K562 (cell line): ENCODE data around the gene CACNA1C. TPM values are rescaled to one million over a fixed set of nuclear protein-coding genes. Genes with fewer than 3 reads are reported as not detected.

ENCODE experiments used
- ATAC-seq: fragments of 200-7000 bp; cut with Tn5 transposase; 3 replicates; pipeline ENCODE4 v1.9.1; 2020; ENCODE audit warnings: moderate library complexity
- BruUV-seq: library from RNA; stranded (reverse); fragments of 400-500 nt; replicated peaks from 2 replicates; lab custom pipeline; 2021; lab: Mats Ljungman, UMichigan
- CTCF ChIA-PET: fragments of 300-600 bp; formaldehyde crosslinking; extraction: SDS; loops from one replicate; lab custom pipeline; 2021; ENCODE audit warnings: low intra/inter-chr PET ratio; lab: Yijun Ruan, JAX
- POLR2A ChIA-PET: fragments of 300-600, 350-650 bp; sonication (Branson Sonifier 250); formaldehyde crosslinking; extraction: SDS; loops from one replicate; lab custom pipeline; 2021; ENCODE audit warnings: antibody characterized with exemption, inconsistent platforms; lab: Yijun Ruan, JAX
- DNase-seq, 4 experiments: peaks; one replicate each; pipeline versions ENCODE4 v3.0.0 to v3.0.0-alpha.2; 2011 to 2018; ENCODE audit warnings: low spot score in 3 of 4, mixed read lengths in 3 of 4; ENCODE audit errors: extremely low read depth in 1 of 4
- FAIRE-seq: peaks from 2 replicates; lab custom pipeline; 2011; peaks lifted over from hg19 to GRCh38; lab: Jason Lieb, UNC
- H2AFZ ChIP-seq: 2 replicates; pipeline ENCODE4 v1.6.0; 2011; ENCODE audit warnings: low read depth, low read length, control low read depth, inconsistent platforms
- H3K27ac ChIP-seq: fragments of 200-600 bp; 3 replicates; pipeline ENCODE4 v1.8.0; 2011; ENCODE audit warnings: low read depth, mild to moderate bottlenecking, control low read depth, inconsistent platforms, low read length, moderate library complexity, mixed read lengths; ENCODE audit errors: extremely low read depth
- H3K27me3 ChIP-seq, 2 experiments: fragments of 300-600 bp in 1 of 2; 2 replicates in 1 of 2; 3 replicates in 1 of 2; pipeline versions ENCODE4 v1.6.0 to v1.8.0; 2011; ENCODE audit warnings: inconsistent platforms in 2 of 2, low read length in 2 of 2, mild to moderate bottlenecking in 1 of 2, mixed read lengths in 1 of 2, moderate library complexity in 1 of 2; ENCODE audit not compliant: control insufficient read depth in 2 of 2, insufficient read depth in 2 of 2
- H3K36me3 ChIP-seq: fragments of 300-600 bp; 3 replicates; pipeline ENCODE4 v1.8.0; 2011; ENCODE audit warnings: mild to moderate bottlenecking, low read length, inconsistent platforms; ENCODE audit not compliant: control insufficient read depth, insufficient read depth
- H3K4me1 ChIP-seq, 2 experiments: fragments of 200-600 bp in 1 of 2; replicated peaks in 1 of 2; 2 replicates in 1 of 2; 3 replicates in 1 of 2; pipeline versions ENCODE4 v1.5.1 to v1.8.0; 2011; ENCODE audit warnings: inconsistent platforms in 2 of 2, low read length in 2 of 2, mild to moderate bottlenecking in 1 of 2, mixed read lengths in 1 of 2, moderate library complexity in 1 of 2; ENCODE audit not compliant: control insufficient read depth in 2 of 2, insufficient read depth in 2 of 2
- H3K4me2 ChIP-seq: 2 replicates; pipeline ENCODE4 v1.6.1; 2011; ENCODE audit warnings: low read length, control low read depth, inconsistent platforms, mixed read lengths; ENCODE audit not compliant: insufficient read depth
- H3K4me3 ChIP-seq: fragments of 200-600 bp; sonication (generic), shearing (Covaris generic); 2 replicates; pipeline ENCODE4 v1.5.1; 2016; ENCODE audit warnings: control low read depth, inconsistent platforms
- H3K79me2 ChIP-seq: fragments of 200-600 bp; 3 replicates; pipeline ENCODE4 v1.8.0; 2011; ENCODE audit warnings: low read length, inconsistent platforms; ENCODE audit not compliant: control insufficient read depth, insufficient read depth
- H3K9ac ChIP-seq, 2 experiments: 2 replicates each; pipeline versions ENCODE4 v1.6.0 to v1.6.1; 2011; ENCODE audit warnings: low read depth in 2 of 2, low read length in 2 of 2, control low read depth in 1 of 2, inconsistent platforms in 1 of 2, mild to moderate bottlenecking in 1 of 2, mixed read lengths in 1 of 2; ENCODE audit not compliant: insufficient read depth in 1 of 2
- H3K9me1 ChIP-seq: one replicate; pipeline ENCODE4 v1.6.0; 2011; ENCODE audit warnings: inconsistent platforms, mild to moderate bottlenecking, low read length, moderate library complexity; ENCODE audit not compliant: control insufficient read depth, insufficient read depth
- H3K9me3 ChIP-seq: replicated peaks from 2 replicates; pipeline ENCODE4 v1.5.1; 2011; ENCODE audit warnings: low read depth, low read length, inconsistent platforms; ENCODE audit not compliant: control insufficient read depth, insufficient read depth
- H4K20me1 ChIP-seq: replicated peaks from 2 replicates; pipeline ENCODE4 v1.6.1; 2011; ENCODE audit warnings: low read length, inconsistent platforms, mixed read lengths; ENCODE audit not compliant: control insufficient read depth, insufficient read depth
- CCAR2 ChIP-seq: fragments of 200-400 bp; formaldehyde crosslinking; IDR thresholded peaks from 2 replicates; pipeline ENCODE4 v1.6.1; 2017; ENCODE audit warnings: mild to moderate bottlenecking, low read depth, low read length
- FOXM1 ChIP-seq, 2 experiments: fragments of 450-650 bp in 1 of 2; sonication (generic) in 1 of 2; formaldehyde crosslinking in 1 of 2; IDR thresholded peaks; 2 replicates each; pipeline versions ENCODE4 v1.6.1 to v1.9.0; 2017 to 2022; ENCODE audit warnings: low read depth in 2 of 2, mild to moderate bottlenecking in 2 of 2, missing genetic modification reagents in 1 of 2, moderate library complexity in 1 of 2
- NFATC3 ChIP-seq: fragments of 450-650 bp; IDR thresholded peaks from 2 replicates; pipeline ENCODE4 v1.6.1; 2017; ENCODE audit warnings: mild to moderate bottlenecking
- NONO ChIP-seq, 2 experiments: fragments of 200-400 bp in 1 of 2; fragments of 450-650 bp in 1 of 2; formaldehyde crosslinking in 1 of 2; IDR thresholded peaks; 2 replicates each; pipeline ENCODE4 v1.6.1; 2017; ENCODE audit warnings: low read depth in 2 of 2, mild to moderate bottlenecking in 2 of 2, moderate library complexity in 2 of 2, low read length in 1 of 2
- SFPQ ChIP-seq: fragments of 200-400 bp; formaldehyde crosslinking; IDR thresholded peaks from 2 replicates; pipeline ENCODE4 v1.6.1; 2017; ENCODE audit warnings: mild to moderate bottlenecking, low read depth, low read length, moderate library complexity
- SMARCE1 ChIP-seq: fragments of 450-650 bp; IDR thresholded peaks from 2 replicates; pipeline ENCODE4 v1.7.1; 2016; ENCODE audit warnings: mild to moderate bottlenecking
- ZNF717 ChIP-seq: fragments of 250-450 bp; sonication (Bioruptor Pico); IDR thresholded peaks from 2 replicates; pipeline ENCODE4 v1.5.0; 2021
- WGBS: fragments of 100-300 bp; shearing (Covaris generic); methylation state at CpG from one replicate; pipeline ENCODE4 v1.1.6; 2016; ENCODE audit warnings: low coverage, mixed read lengths; ENCODE audit not compliant: insufficient coverage; ENCODE audit errors: missing lambda C conversion rate; 5-methylcytosine and 5-hydroxymethylcytosine counted together
- in situ Hi-C: fragments of 300-500 bp; cut with MboI; formaldehyde crosslinking; loops from 4 replicates; pipeline ENCODE4 v1.15.0; 2018; ENCODE audit warnings: inconsistent platforms, mixed read lengths
- intact Hi-C: fragments of 100-400 bp; cut with micrococcal nuclease; formaldehyde crosslinking; loops from 2 replicates; pipeline ENCODE4 v1.14.2; 2022
- polyA plus RNA-seq, 8 experiments: library from polyadenylated mRNA; depleted of rRNA in 4 of 8; stranded (reverse) in 5 of 8; unstranded in 3 of 8; fragments of >200 nt; fragmentation: Nextera tagmentation in 2 of 8; fragmentation: Illumina TruSeq in 1 of 8; extraction: Ambion mirVana in 2 of 8; extraction: Trizol in 1 of 8; gene quantifications; 2 replicates each; pipeline versions ENCODE4 v1.2.1 to v1.2.3, GENCODE V29; 2011 to 2014; ENCODE audit warnings: inconsistent platforms in 1 of 8, missing spikeins in 1 of 8
- total RNA-seq, 7 experiments: library from RNA; depleted of rRNA in 6 of 7; stranded (reverse); fragments of >200 nt in 6 of 7; fragmentation: Illumina TruSeq in 2 of 7; extraction: Trizol in 2 of 7; gene quantifications; 2 replicates each; pipeline versions ENCODE4 v1.2.1 to v1.2.3, GENCODE V29; 2011 to 2021; ENCODE audit warnings: low replicate concordance in 1 of 7

The CACNA1C gene
- total and polyA plus RNA-seq, 9 of the 15 experiments (the other 6 are each of a cell fraction or from before 2014, with no cell fraction given) = not detected

- H3K27me3 ChIP-seq = peaks cover 2 to 21% of the 10 kb centered on the region in 2 experiments; a peak in 3 of 5 replicates
- FAIRE-seq = no peak
- CTCF ChIA-PET = no interaction called here
Observed at GRCh38 chr12:2409656-2410265, 357.0 kb downstream of the CACNA1C start.

More at GRCh38 chr12:2409656-2410265, 357.0 kb downstream of the CACNA1C start:
- no peak overlapping the region for H2AFZ ChIP-seq
- ATAC-seq = no peak
- POLR2A ChIA-PET = interaction anchor here (0.7 to 1.0 kb wide), 2 partner anchors 9 to 24 kb away, joined by 3 read pairs; no protein-coding TSS in a partner anchor
- WGBS = 1% methylated on average over 18 of the region's 21 CpGs
- no peaks in the 10 kb centered on the region for H3K9me3 ChIP-seq
- no peak for TF ChIP-seq SMARCE1
- no peak for TF ChIP-seq NONO (IDR thresholded peaks at IDR 0.05; ENCODE audit: low read depth in 2 of 2, low read length in 1 of 2)
- no peak for TF ChIP-seq FOXM1 (IDR thresholded peaks at IDR 0.05; ENCODE audit: low read depth)
- TF ChIP-seq FOXM1 (CRISPR knock-in tag; IDR thresholded peaks at IDR 0.05; ENCODE audit: low read depth) = no peak
- TF ChIP-seq NFATC3 = no peak
- TF ChIP-seq ZNF717 (CRISPR knock-in tag) = no peak
- no peak for TF ChIP-seq SFPQ
- no peak for TF ChIP-seq CCAR2
- H3K79me2 ChIP-seq = no peaks in the 10 kb centered on the region
- H3K9me1 ChIP-seq = no peaks in the 10 kb centered on the region
- H4K20me1 ChIP-seq = no peaks in the 10 kb centered on the region
- no TSS peak for BruUV-seq
- in situ Hi-C loops (no loop called here), intact Hi-C loops (no loop called here)
- no peak for DNase-seq
- H3K36me3 ChIP-seq = no peaks in the 10 kb centered on the region
- H3K4me1 ChIP-seq = no peaks in the 10 kb centered on the region
- H3K4me3 ChIP-seq = no peak overlapping the region
- H3K4me2 ChIP-seq = no peak overlapping the region
- no peak overlapping the region for H3K27ac ChIP-seq
- no peak overlapping the region for H3K9ac ChIP-seq
